GM19023 (cell line): ENCODE measurements around the gene C17orf114.

Experiments
- ATAC-seq: cut with Tn5 transposase; IDR thresholded peaks from one replicate; pipeline ENCODE4 v1.9.1; 2021; ENCODE audit warnings: mild to moderate bottlenecking, moderate library complexity; ENCODE audit not compliant: unreplicated experiment

C17orf114 gene

DNA sequence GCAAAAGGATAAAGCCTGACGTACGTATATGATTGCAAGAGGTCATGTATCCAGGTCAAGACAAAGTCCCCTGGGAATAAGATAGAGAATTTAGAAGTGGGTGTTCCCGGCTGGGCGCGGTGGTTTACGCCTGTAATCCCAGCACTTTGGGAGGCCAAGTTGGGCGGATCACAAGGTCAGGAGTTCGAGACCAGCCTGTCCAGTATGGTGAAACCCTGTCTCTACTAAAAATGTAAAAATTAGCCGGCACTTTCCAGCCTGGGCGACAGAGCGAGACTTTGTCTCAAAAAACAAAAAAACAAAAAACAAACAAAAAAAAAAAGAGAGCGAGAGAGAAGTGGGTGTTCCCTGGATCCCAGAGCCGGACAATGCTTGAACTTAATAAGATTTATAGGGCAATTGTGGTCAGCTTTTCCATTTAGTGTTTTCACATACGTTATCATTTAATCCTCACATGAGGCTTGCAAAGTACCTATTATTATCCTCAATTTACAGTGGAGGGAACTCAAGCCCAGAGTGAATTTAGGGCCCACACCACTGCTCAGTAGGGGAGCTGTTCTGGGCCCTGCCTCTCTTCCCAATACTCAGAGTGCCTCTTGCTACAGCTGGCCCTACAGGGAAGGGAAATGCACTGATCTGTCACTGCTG, 13.8 kb downstream of the C17orf114 start:
- no peak for ATAC-seq

- no peak for ATAC-seq
Measured at GRCh38 chr17:4786516-4786915, 15.6 kb downstream of the C17orf114 start.

DNA sequence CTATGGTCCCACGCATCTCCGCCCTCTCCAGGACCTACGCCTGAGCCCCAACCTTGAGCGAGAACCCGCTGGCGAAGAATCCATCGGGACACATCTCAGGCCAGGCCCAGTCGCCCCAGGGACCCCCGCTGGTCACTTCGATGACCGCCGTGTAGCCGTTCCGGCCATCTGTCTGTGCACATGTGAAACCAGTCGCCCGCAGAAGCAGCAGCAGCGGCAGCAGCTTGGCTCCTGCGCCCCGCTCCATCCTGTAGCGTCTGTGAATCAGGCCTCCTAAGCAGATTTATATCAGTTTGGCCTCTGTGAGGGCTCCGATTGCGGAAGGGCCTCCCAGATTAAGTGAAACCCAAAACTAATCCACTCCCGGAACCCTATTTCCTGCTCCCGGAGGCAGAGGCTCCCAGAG, 16.0 kb downstream of the C17orf114 start, which contains the start of gene VMO1:
VMO1 (minus strand) TSS at position 259 of the 406 bp plus-strand sequence; CDS start at position 247, 12 bp downstream.
- no peak for ATAC-seq

- no peak for ATAC-seq
Measured at GRCh38 chr17:4785311-4786105, 16.6 kb downstream of the C17orf114 start.

GRCh38 chr17:4782652-4783051, 19.5 kb downstream of the C17orf114 start:
- no peak for ATAC-seq

- no peak for ATAC-seq
Measured at GRCh38 chr17:4780325-4780955, 21.7 kb downstream of the C17orf114 start.

GRCh38 chr17:4777969-4778760, 24.0 kb downstream of the C17orf114 start:
- no peak for ATAC-seq

GRCh38 chr17:4772235-4772613, 29.9 kb downstream of the C17orf114 start:
- no peak for ATAC-seq

DNA sequence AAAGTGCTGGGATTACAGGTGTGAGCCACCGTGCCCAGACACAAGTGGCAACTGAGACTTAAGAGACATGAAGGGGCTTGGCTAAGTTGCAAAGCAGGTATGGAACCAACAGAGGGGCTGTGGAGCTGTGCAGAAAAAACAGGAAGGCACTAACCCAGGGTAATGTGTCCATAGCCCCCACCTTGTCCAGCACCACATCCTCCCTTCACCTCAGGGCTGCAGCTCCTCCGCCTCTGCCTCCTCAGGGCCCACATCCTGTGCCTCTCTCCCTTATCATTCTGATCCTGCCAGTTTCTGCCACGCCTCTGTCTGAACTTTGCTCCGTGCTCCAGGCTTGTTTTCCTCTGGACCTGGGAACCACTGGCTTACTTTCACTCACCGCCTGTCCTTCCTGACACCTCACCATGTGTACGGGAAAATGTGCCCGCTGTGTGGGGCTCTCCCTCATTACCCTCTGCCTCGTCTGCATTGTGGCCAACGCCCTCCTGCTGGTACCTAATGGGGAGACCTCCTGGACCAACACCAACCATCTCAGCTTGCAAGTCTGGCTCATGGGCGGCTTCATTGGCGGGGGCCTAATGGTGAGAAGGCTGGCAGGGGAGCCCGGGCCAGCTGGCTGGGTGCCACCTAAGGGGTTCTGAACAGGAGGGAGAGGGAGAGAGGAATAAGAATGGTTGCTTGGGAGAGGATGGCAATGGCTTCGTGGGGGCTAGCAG, 30.5 kb downstream of the C17orf114 start, which contains the start of gene TM4SF5:
TM4SF5 (plus strand) TSS at position 368 of the 716 bp plus-strand sequence; CDS start at position 405, 37 bp downstream.
- no peak for ATAC-seq

GRCh38 chr17:4769628-4770027, 32.5 kb downstream of the C17orf114 start:
- no peak for ATAC-seq

- ATAC-seq: no peak
Measured at GRCh38 chr17:4768298-4768697, 33.8 kb downstream of the C17orf114 start.

DNA sequence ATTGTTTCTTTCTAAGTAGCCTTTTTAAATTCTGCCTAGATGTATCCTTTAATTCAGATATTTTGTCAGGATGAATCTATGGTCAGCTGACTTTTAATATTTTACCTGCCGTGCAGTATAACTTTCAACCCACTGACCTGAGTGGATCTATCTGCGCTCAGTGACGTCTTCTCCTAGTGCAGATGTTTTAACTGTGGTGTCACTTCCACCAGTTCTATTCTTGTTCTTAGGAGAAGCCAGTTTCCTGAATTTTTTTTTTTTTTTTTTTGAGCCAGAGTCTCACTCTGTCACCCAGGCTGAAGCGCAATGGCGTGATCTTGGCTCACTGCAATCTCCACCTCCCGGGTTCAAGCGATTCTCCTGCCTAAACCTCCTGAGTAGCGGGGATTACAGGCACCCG, 35.4 kb downstream of the C17orf114 start:
- no peak for ATAC-seq

- no peak for ATAC-seq
Measured at GRCh38 chr17:4766201-4766600, 35.9 kb downstream of the C17orf114 start.

GRCh38 chr17:4764595-4764994, 37.5 kb downstream of the C17orf114 start:
- ATAC-seq: no peak

GRCh38 chr17:4759776-4760236, 42.3 kb downstream of the C17orf114 start:
- ATAC-seq: no peak

GRCh38 chr17:4753392-4753791, 48.7 kb downstream of the C17orf114 start:
- no peak for ATAC-seq

- ATAC-seq: no peak
Measured at GRCh38 chr17:4751932-4752331, 50.2 kb downstream of the C17orf114 start.
